HK-2 (cell line): ENCODE results near the gene SLC44A4.
"Not testable (repeated sequence)": the region's sequence is repeated elsewhere in the genome, so short reads cannot be mapped to it uniquely, and the experiment has no call there.

ENCODE experiments used
- DNase-seq: peaks from one replicate; pipeline ENCODE4 v3.0.0-alpha.2; 2018; ENCODE audit not compliant: unreplicated experiment

The SLC44A4 gene

GRCh38 chr6:31858707-31859106 is 20.1 kb downstream of the SLC44A4 start:
- DNase-seq = no peak

DNA sequence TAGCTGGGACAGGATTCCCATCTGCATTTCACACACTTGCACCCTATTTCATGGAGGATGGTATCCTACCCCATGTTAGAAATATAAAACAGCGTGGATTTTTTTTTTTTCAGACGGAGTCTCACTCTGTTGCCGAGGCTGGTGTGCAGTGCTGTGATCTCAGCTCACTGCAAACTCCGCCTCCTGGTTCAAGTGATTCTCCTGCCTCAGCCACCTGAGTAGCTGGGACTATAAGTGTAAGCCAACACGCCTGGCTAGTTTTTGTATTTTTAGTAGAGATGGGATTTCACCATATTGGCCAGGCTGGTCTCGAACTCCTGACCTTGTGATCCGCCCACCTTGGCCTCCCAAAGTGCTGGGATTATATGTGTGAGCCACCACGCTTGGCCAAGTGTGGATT is 21.0 kb downstream of the SLC44A4 start:
- not testable (repeated sequence) for DNase-seq

- DNase-seq = not testable (repeated sequence)
Observed at GRCh38 chr6:31851980-31852718, 26.6 kb downstream of the SLC44A4 start.

DNA sequence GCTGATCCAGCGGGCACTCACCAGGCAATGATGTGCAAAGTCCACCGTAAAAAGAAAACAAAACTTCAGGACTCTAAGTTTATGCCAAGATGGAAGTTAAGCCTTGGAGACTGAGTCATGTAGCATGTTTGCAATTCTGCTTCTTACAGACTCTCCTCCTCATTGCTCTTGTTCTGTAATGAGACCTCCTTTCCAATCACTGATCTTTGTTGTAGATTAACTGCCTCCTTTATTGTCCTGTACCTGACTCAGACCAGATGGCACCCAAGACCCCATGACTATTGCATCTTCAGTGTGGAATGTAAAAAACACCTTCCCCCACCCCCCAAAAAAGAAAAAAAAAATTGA is 27.3 kb downstream of the SLC44A4 start:
- no peak for DNase-seq

DNA sequence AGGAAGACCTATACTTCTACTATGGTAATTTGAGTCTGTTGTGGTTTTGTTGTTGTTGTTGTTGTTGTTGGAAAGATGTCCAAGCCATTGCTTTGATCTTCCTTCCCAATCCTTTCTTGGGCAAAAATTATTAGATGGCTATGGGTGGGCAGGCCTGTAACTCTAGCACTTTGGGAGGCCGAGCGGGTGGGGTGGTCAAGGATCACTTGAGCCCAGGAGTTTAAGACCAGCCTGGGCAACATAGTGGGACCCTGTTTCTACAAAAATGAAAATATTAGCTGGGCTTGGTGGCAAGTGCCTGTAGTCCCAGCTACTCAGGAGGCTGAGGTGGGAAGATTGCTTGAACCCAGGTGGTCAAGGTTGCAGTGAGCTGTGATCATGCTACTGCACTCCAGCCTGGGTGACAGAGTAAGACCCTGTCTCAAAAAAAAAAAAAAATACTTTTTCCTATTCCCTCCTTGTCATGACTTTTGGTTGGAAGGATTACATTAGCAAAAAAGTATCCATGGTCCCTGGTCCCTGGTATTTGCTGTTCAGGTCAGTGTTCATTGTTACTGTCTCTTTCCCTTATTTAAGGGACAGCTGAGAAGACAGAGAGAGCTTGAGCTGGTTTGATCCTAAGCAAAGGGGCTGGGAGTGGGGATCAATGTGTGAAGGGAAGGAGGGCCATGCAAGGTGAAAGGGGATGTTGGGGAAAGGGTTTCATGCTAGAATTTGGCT is 27.9 kb downstream of the SLC44A4 start:
- DNase-seq = no peak

GRCh38 chr6:31847276-31847978 is 31.4 kb downstream of the SLC44A4 start:
- DNase-seq = no peak

DNA sequence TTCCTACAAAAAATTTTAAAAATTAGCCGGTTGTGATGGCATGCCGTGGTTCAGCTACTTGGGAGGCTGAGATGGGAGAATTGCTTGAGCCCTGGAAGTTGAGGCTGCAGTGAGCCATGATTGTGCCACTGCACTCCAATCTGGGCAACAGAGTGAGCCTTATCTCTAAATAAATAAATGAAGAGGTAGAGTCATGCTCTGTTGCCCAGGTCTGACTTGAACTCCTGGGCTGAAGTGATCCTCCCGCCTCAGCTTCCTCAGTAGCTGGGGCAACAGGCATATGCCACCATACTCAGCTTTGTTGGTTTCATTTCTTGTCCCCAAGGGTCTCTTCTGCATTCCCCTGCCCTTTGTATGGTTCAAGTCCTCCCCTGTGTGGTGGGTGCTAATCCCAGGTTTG is 34.3 kb downstream of the SLC44A4 start:
- no peak for DNase-seq

DNA sequence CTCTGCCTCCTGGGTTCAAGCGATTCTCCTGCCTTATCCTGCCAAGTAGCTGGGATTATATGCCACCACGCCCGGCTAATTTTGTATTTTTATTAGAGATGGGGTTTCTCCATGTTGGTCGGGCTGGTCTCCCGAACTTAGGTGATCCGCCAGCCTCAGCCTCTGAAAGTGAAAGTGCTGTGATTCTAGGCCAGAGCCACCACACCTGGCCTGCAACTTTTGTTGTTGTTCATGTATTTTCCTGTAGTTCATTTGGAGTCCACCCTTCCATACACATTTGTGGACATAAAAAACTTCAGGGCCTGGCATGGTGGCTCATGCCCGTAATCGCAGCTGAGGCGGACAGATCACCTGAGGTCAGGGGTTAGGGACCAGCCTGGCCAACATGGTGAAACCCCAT is 36.7 kb downstream of the SLC44A4 start:
- DNase-seq = no peak

DNA sequence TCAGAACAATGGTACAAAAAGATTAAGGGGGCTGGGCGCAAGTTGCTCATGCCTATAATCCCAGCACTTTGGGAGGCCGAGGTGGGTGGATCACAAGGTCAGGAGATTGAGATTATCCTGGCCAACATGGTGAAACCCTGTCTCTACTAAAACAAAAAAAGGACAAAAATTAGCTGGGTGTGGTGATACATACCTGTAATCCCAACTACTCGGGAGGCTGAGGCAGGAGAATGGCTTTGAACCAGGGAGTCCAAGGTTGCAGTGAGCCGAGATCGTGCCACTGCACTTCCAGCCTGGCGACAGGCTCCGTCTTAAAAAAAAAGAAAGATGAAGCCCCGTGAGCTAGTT is 39.0 kb downstream of the SLC44A4 start:
- DNase-seq = not testable (repeated sequence)

DNA sequence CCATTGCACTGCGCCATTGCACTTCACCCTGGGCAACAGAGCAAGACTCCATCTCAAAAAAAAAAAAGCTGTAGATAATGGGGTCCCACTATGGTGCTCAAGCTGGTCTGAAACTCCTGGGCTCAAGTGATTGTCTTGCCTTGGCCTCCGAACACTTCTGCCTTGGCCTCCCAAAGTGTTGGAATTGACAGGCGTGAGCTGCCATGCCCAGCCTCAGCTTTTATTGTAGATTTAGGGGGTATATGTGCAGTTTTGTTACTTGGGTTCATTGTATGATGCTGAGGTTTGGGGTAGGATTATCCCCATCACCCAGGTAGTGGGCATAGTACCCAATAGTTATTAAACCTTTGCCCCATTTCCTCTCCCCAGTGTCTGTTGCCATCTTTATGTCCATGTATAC is 39.8 kb downstream of the SLC44A4 start:
- DNase-seq = no peak

GRCh38 chr6:31838114-31838553 is 40.7 kb downstream of the SLC44A4 start:
- DNase-seq = not testable (repeated sequence)

GRCh38 chr6:31837369-31838113 is 41.3 kb downstream of the SLC44A4 start:
- DNase-seq = no peak

DNA sequence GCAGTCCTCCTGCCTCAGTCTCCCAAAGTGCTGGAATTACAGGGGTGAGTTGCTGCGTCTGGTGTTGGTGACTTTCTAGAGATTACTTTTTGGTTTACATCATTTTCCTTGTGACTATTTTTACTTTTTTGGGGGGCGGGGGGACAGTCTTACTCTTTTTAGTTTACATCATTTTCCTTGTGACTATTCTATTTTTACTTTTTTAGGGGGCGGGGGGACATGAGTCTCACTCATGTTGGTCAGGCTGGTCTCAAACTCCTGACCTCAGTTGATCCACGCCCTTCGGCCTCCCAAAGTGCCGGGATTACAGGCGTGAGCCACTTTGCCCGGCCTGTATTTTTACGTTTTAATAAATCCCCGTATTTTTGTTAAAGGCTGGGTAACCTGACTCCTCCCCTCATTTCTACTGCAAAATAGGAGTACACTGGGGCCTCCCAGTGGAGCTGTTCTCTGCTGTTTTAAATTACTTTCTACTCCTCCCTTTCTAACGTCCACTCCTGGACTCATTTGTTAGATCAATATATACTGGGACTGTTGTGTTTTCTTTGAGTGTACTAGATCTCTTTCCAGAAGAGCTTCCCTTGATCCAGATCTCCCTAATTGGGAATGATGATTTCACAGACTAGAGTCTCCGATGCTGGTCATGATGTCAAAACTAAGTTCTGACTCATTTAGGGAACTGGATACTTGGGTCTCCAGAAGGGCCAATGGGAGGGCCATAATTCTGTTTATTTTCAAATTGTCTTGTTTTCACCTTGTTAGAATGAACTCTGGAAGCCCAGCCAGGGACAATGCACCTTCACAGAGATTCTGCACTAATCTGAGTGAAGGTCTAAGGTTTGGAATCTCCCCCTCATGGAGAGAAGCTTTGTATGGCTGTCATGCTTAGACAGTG is 42.1 kb downstream of the SLC44A4 start:
- no peak for DNase-seq

GRCh38 chr6:31836047-31836473 is 42.7 kb downstream of the SLC44A4 start:
- DNase-seq = no peak

DNA sequence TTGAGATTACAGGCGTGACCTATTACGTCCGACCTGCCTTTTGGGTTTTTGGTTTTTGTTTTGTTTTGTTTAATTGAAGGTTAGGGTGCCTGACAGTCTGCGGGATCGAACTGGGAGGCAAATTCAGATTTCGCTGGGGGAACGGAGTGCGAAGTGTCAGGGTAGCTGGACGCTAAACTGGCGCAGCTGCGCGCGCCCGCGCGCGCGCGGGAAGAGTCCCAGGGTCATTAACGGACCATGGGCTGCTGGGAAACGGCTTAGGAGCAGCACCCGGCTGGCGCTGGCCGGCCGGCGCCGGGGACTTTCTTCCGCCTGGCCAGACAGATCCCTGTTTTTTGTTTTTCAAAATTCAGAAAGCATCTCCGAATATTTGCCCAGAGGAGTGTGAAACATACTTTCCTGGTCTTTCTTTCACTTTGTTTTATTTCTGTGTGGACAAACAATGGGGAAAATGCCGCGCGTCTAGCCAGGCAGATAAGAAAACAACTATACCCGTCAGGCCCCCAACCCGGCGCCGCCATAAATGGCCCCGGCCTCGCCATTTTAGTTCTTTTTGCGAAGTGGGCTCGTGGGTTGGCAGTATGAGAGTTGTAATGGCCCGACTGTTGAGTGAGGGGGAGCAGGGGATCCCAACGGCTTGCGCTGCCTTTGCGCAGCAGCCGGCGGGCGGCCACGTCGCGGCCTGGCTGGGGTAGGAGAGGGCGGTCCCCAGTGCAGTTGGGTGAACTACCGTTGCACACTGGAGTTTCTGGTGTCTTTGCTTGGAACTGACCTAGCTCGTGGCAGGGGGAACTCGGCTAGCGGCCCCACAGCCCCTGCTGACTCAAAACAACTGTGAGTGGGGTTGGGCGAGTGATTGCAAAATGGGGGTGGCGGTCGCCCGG is 44.2 kb downstream of the SLC44A4 start:
- DNase-seq = peak; percentile 84

GRCh38 chr6:31831350-31832215 is 47.2 kb downstream of the SLC44A4 start:
- DNase-seq = no peak

DNA sequence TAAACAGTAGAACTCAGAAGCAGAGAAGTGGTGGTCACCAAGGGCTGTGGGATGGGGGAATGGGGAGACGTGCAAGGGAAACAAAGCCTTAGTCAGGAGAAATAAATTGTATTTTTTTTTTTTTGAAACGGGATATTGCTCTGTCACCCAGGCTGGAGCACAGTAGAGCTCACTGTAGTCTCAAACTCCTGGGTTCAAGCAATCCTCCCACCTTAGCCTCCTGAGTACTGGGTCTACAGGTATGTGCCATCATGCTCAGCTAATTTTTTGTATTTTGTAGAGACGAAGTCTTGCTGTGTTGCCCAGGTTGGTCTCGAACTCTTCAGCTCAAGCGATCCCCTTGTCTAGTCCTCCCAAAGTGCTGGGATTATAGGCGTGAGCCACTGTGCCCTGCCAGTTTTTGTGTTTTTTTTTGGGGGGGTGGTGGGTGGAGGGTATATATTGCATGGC is 47.9 kb downstream of the SLC44A4 start:
- no peak for DNase-seq

GRCh38 chr6:31829633-31830283 is 49.0 kb downstream of the SLC44A4 start:
- DNase-seq = no peak
